K562 (cell line): Measurements from ENCODE around the gene EPHA2. TPM values are rescaled to one million over a fixed set of nuclear protein-coding genes. Genes with fewer than 3 reads are reported as not detected.

Experiments used
- ATAC-seq: fragments of 200-7000 bp; cut with Tn5 transposase; 3 replicates; pipeline ENCODE4 v1.9.1; 2020; ENCODE audit warnings: moderate library complexity
- BruUV-seq: library from RNA; stranded (reverse); fragments of 400-500 nt; replicated peaks from 2 replicates; lab custom pipeline; 2021; lab: Mats Ljungman, UMichigan
- CTCF ChIA-PET: fragments of 300-600 bp; formaldehyde crosslinking; extraction: SDS; loops from one replicate; lab custom pipeline; 2021; ENCODE audit warnings: low intra/inter-chr PET ratio; lab: Yijun Ruan, JAX
- POLR2A ChIA-PET: fragments of 300-600, 350-650 bp; sonication (Branson Sonifier 250); formaldehyde crosslinking; extraction: SDS; loops from one replicate; lab custom pipeline; 2021; ENCODE audit warnings: antibody characterized with exemption, inconsistent platforms; lab: Yijun Ruan, JAX
- DNase-seq, 4 experiments: peaks; one replicate each; pipeline versions ENCODE4 v3.0.0 to v3.0.0-alpha.2; 2011 to 2018; ENCODE audit warnings: low spot score in 3 of 4, mixed read lengths in 3 of 4; ENCODE audit errors: extremely low read depth in 1 of 4
- FAIRE-seq: peaks from 2 replicates; lab custom pipeline; 2011; peaks lifted over from hg19 to GRCh38; lab: Jason Lieb, UNC
- H2AFZ ChIP-seq: 2 replicates; pipeline ENCODE4 v1.6.0; 2011; ENCODE audit warnings: low read depth, low read length, control low read depth, inconsistent platforms
- H3K27ac ChIP-seq: fragments of 200-600 bp; 3 replicates; pipeline ENCODE4 v1.8.0; 2011; ENCODE audit warnings: low read depth, mild to moderate bottlenecking, control low read depth, inconsistent platforms, low read length, moderate library complexity, mixed read lengths; ENCODE audit errors: extremely low read depth
- H3K27me3 ChIP-seq, 2 experiments: fragments of 300-600 bp in 1 of 2; 2 replicates in 1 of 2; 3 replicates in 1 of 2; pipeline versions ENCODE4 v1.6.0 to v1.8.0; 2011; ENCODE audit warnings: inconsistent platforms in 2 of 2, low read length in 2 of 2, mild to moderate bottlenecking in 1 of 2, mixed read lengths in 1 of 2, moderate library complexity in 1 of 2; ENCODE audit not compliant: control insufficient read depth in 2 of 2, insufficient read depth in 2 of 2
- H3K36me3 ChIP-seq: fragments of 300-600 bp; 3 replicates; pipeline ENCODE4 v1.8.0; 2011; ENCODE audit warnings: mild to moderate bottlenecking, low read length, inconsistent platforms; ENCODE audit not compliant: control insufficient read depth, insufficient read depth
- H3K4me1 ChIP-seq, 2 experiments: fragments of 200-600 bp in 1 of 2; replicated peaks in 1 of 2; 2 replicates in 1 of 2; 3 replicates in 1 of 2; pipeline versions ENCODE4 v1.5.1 to v1.8.0; 2011; ENCODE audit warnings: inconsistent platforms in 2 of 2, low read length in 2 of 2, mild to moderate bottlenecking in 1 of 2, mixed read lengths in 1 of 2, moderate library complexity in 1 of 2; ENCODE audit not compliant: control insufficient read depth in 2 of 2, insufficient read depth in 2 of 2
- H3K4me2 ChIP-seq: 2 replicates; pipeline ENCODE4 v1.6.1; 2011; ENCODE audit warnings: low read length, control low read depth, inconsistent platforms, mixed read lengths; ENCODE audit not compliant: insufficient read depth
- H3K4me3 ChIP-seq: fragments of 200-600 bp; sonication (generic), shearing (Covaris generic); 2 replicates; pipeline ENCODE4 v1.5.1; 2016; ENCODE audit warnings: control low read depth, inconsistent platforms
- H3K79me2 ChIP-seq: fragments of 200-600 bp; 3 replicates; pipeline ENCODE4 v1.8.0; 2011; ENCODE audit warnings: low read length, inconsistent platforms; ENCODE audit not compliant: control insufficient read depth, insufficient read depth
- H3K9ac ChIP-seq, 2 experiments: 2 replicates each; pipeline versions ENCODE4 v1.6.0 to v1.6.1; 2011; ENCODE audit warnings: low read depth in 2 of 2, low read length in 2 of 2, control low read depth in 1 of 2, inconsistent platforms in 1 of 2, mild to moderate bottlenecking in 1 of 2, mixed read lengths in 1 of 2; ENCODE audit not compliant: insufficient read depth in 1 of 2
- H3K9me1 ChIP-seq: one replicate; pipeline ENCODE4 v1.6.0; 2011; ENCODE audit warnings: inconsistent platforms, mild to moderate bottlenecking, low read length, moderate library complexity; ENCODE audit not compliant: control insufficient read depth, insufficient read depth
- H3K9me3 ChIP-seq: replicated peaks from 2 replicates; pipeline ENCODE4 v1.5.1; 2011; ENCODE audit warnings: low read depth, low read length, inconsistent platforms; ENCODE audit not compliant: control insufficient read depth, insufficient read depth
- H4K20me1 ChIP-seq: replicated peaks from 2 replicates; pipeline ENCODE4 v1.6.1; 2011; ENCODE audit warnings: low read length, inconsistent platforms, mixed read lengths; ENCODE audit not compliant: control insufficient read depth, insufficient read depth
- ATF7 ChIP-seq: fragments of 450-650 bp; IDR thresholded peaks from 2 replicates; pipeline ENCODE4 v1.7.1; 2014; ENCODE audit warnings: mild to moderate bottlenecking, moderate library complexity
- CHCHD3 ChIP-seq: fragments of 250-450 bp; sonication (Bioruptor Pico); IDR thresholded peaks from 2 replicates; pipeline ENCODE4 v2.1.2; 2022; ENCODE audit warnings: mild to moderate bottlenecking
- CREB1 ChIP-seq, 2 experiments: sonication (generic) in 1 of 2; formaldehyde crosslinking in 1 of 2; IDR thresholded peaks; 2 replicates each; pipeline versions ENCODE4 v1.6.1 to v1.8.0; 2012 to 2022; ENCODE audit warnings: inconsistent platforms in 1 of 2, mild to moderate bottlenecking in 1 of 2, missing genetic modification reagents in 1 of 2, moderate library complexity in 1 of 2
- FOXJ2 ChIP-seq: fragments of 200-800 bp; sonication (Bioruptor generic); IDR thresholded peaks from 2 replicates; pipeline ENCODE4 v1.6.1; 2016; ENCODE audit warnings: missing genetic modification characterization, missing compliant biosample characterization
- FOXK1 ChIP-seq: sonication (generic); formaldehyde crosslinking; IDR thresholded peaks from 2 replicates; pipeline ENCODE4 v1.8.0; 2022; ENCODE audit warnings: missing genetic modification reagents, mild to moderate bottlenecking, borderline replicate concordance
- GATA2 ChIP-seq: sonication (generic); formaldehyde crosslinking; IDR thresholded peaks from 2 replicates; pipeline ENCODE4 v1.4.0; 2020; ENCODE audit warnings: mild to moderate bottlenecking, missing genetic modification reagents
- GTF2A2 ChIP-seq: IDR thresholded peaks from 2 replicates; pipeline ENCODE4 v1.6.1; 2016; ENCODE audit warnings: mild to moderate bottlenecking, missing genetic modification characterization, missing compliant biosample characterization
- HDGF ChIP-seq: fragments of 450-650 bp; IDR thresholded peaks from 2 replicates; pipeline ENCODE4 v1.6.1; 2016
- MEF2A ChIP-seq: IDR thresholded peaks from 2 replicates; pipeline ENCODE4 v1.6.1; 2011; ENCODE audit warnings: low read depth, mild to moderate bottlenecking, low read length, moderate library complexity; ENCODE audit not compliant: control insufficient read depth
- MIER1 ChIP-seq: fragments of 450-650 bp; IDR thresholded peaks from 2 replicates; pipeline ENCODE4 v1.6.1; 2016; ENCODE audit warnings: antibody characterized with exemption, mild to moderate bottlenecking, low read depth
- RNF2 ChIP-seq: sonication (generic); IDR thresholded peaks from 2 replicates; pipeline ENCODE4 v1.6.1; 2016
- SREBF1 ChIP-seq: fragments of 150-350 bp; IDR thresholded peaks from 2 replicates; pipeline ENCODE4 v1.6.1; 2014; ENCODE audit warnings: antibody characterized with exemption, low read depth, low read length, borderline replicate concordance
- TCF15 ChIP-seq: fragments of 250-450 bp; sonication (Bioruptor Pico); IDR thresholded peaks from 2 replicates; pipeline ENCODE4 v1.8.0; 2022; ENCODE audit warnings: moderate library complexity, mild to moderate bottlenecking, inconsistent platforms
- THRB ChIP-seq: fragments of 450-650 bp; formaldehyde crosslinking; conservative IDR thresholded peaks from 2 replicates; pipeline ENCODE4 v1.4.0; 2022; ENCODE audit warnings: mild to moderate bottlenecking, missing genetic modification characterization
- ZC3H11A ChIP-seq: IDR thresholded peaks from 2 replicates; pipeline ENCODE4 v1.6.1; 2012; ENCODE audit warnings: low read depth, low read length, improper control_type of control experiment
- ZC3H8 ChIP-seq: fragments of 450-650 bp; IDR thresholded peaks from 2 replicates; pipeline ENCODE4 v1.6.1; 2017
- ZNF644 ChIP-seq: fragments of 200-800 bp; sonication (Bioruptor generic); IDR thresholded peaks from 2 replicates; pipeline ENCODE4 v1.6.1; 2016; ENCODE audit warnings: low read depth, missing genetic modification characterization, missing compliant biosample characterization
- WGBS: fragments of 100-300 bp; shearing (Covaris generic); methylation state at CpG from one replicate; pipeline ENCODE4 v1.1.6; 2016; ENCODE audit warnings: low coverage, mixed read lengths; ENCODE audit not compliant: insufficient coverage; ENCODE audit errors: missing lambda C conversion rate; 5-methylcytosine and 5-hydroxymethylcytosine counted together
- in situ Hi-C: fragments of 300-500 bp; cut with MboI; formaldehyde crosslinking; loops from 4 replicates; pipeline ENCODE4 v1.15.0; 2018; ENCODE audit warnings: inconsistent platforms, mixed read lengths
- intact Hi-C: fragments of 100-400 bp; cut with micrococcal nuclease; formaldehyde crosslinking; loops from 2 replicates; pipeline ENCODE4 v1.14.2; 2022
- polyA plus RNA-seq, 8 experiments: library from polyadenylated mRNA; depleted of rRNA in 4 of 8; stranded (reverse) in 5 of 8; unstranded in 3 of 8; fragments of >200 nt; fragmentation: Nextera tagmentation in 2 of 8; fragmentation: Illumina TruSeq in 1 of 8; extraction: Ambion mirVana in 2 of 8; extraction: Trizol in 1 of 8; gene quantifications; 2 replicates each; pipeline versions ENCODE4 v1.2.1 to v1.2.3, GENCODE V29; 2011 to 2014; ENCODE audit warnings: inconsistent platforms in 1 of 8, missing spikeins in 1 of 8
- total RNA-seq, 7 experiments: library from RNA; depleted of rRNA in 6 of 7; stranded (reverse); fragments of >200 nt in 6 of 7; fragmentation: Illumina TruSeq in 2 of 7; extraction: Trizol in 2 of 7; gene quantifications; 2 replicates each; pipeline versions ENCODE4 v1.2.1 to v1.2.3, GENCODE V29; 2011 to 2021; ENCODE audit warnings: low replicate concordance in 1 of 7

The EPHA2 gene
- total and polyA plus RNA-seq, 9 of the 15 experiments (the other 6 are each of a cell fraction or from before 2014, with no cell fraction given) = 0.04 to 0.40 (median 0.07) TPM; not detected in 4

- TF ChIP-seq HDGF (no peak), GATA2 (CRISPR knock-in tag) (no peak)
- in situ Hi-C loops = no loop called here
- no peak overlapping the region for H3K4me3 ChIP-seq
- no peak overlapping the region for H3K9ac ChIP-seq
- no peaks in the 10 kb centered on the region for H3K9me1 ChIP-seq
- no peaks in the 10 kb centered on the region for H3K36me3 ChIP-seq
- no peak overlapping the region for H2AFZ ChIP-seq
- ATAC-seq (no peak), FAIRE-seq (no peak), DNase-seq (no peak)
- H3K79me2 ChIP-seq = no peaks in the 10 kb centered on the region
- ChIA-PET CTCF (no interaction called here), POLR2A (interaction anchor here (0.5 to 1.4 kb wide), 8 partner anchors 9 to 1184 kb away, joined by 3 to 5 read pairs (median 3); no protein-coding TSS in a partner anchor)
- BruUV-seq = no TSS peak
- no peaks in the 10 kb centered on the region for H3K9me3 ChIP-seq
- no peaks in the 10 kb centered on the region for H3K27me3 ChIP-seq
- H4K20me1 ChIP-seq = no peaks in the 10 kb centered on the region; the same call in 1 of the 2 replicates
- no peak overlapping the region for H3K4me2 ChIP-seq
- intact Hi-C loops = no loop called here
- H3K4me1 ChIP-seq = peaks cover 4 to 38% of the 10 kb centered on the region in 2 experiments; a peak in 4 of 5 replicates
- WGBS = 77% methylated on average over 8 of the region's 8 CpGs
- H3K27ac ChIP-seq = no peak overlapping the region
Measured at GRCh38 chr1:16117936-16118335, 37.9 kb downstream of the EPHA2 start.

GRCh38 chr1:16117369-16117768, 38.5 kb downstream of the EPHA2 start:
- no TSS peak for BruUV-seq
- no peak for DNase-seq
- ATAC-seq = no peak
- Histone ChIP-seq H2AFZ (no peak overlapping the region), H3K9me3 (no peaks in the 10 kb centered on the region), H3K9ac (no peak overlapping the region), H3K27me3 (no peaks in the 10 kb centered on the region), H3K4me3 (no peak overlapping the region), H3K9me1 (no peaks in the 10 kb centered on the region), H3K4me2 (no peak overlapping the region), H3K79me2 (no peaks in the 10 kb centered on the region), H3K4me1 (peaks cover 0 to 36% of the 10 kb centered on the region in 2 experiments; a peak in 2 of 5 replicates), H4K20me1 (no peaks in the 10 kb centered on the region; the same call in 1 of the 2 replicates), H3K36me3 (no peaks in the 10 kb centered on the region), H3K27ac (no peak overlapping the region)
- no peak for FAIRE-seq
- CTCF ChIA-PET = no interaction called here
- WGBS = 71% methylated on average over 4 of the region's 6 CpGs
- intact Hi-C loops (no loop called here), in situ Hi-C loops (no loop called here)
- POLR2A ChIA-PET = interaction anchor here (0.5 to 1.4 kb wide), 6 partner anchors 9 to 1185 kb away, joined by 3 to 5 read pairs (median 3); no protein-coding TSS in a partner anchor
- TF ChIP-seq GTF2A2 (tag) (no peak), CHCHD3 (CRISPR knock-in tag) (no peak), ZNF644 (tag) (no peak), MEF2A (no peak), THRB (CRISPR knock-in tag) (no peak), FOXK1 (CRISPR knock-in tag) (no peak), ATF7 (no peak), ZC3H11A (no peak), SREBF1 (no peak), FOXJ2 (no peak), RNF2 (no peak), CREB1 (IDR thresholded peaks at IDR 0.05) (no peak), CREB1 (CRISPR knock-in tag; IDR thresholded peaks at IDR 0.05) (no peak), TCF15 (CRISPR knock-in tag) (no peak), ZC3H8 (no peak), MIER1 (no peak)
